SK-N-MC (cell line): ENCODE data around the gene ARCN1.

Experiments used
- EZH2 ChIP-seq: fragments of 200-600 bp; sonication (generic); IDR thresholded peaks from one replicate; pipeline ENCODE4 v1.6.1; 2017; ENCODE audit warnings: antibody characterized with exemption
- POLR2AphosphoS5 ChIP-seq: IDR thresholded peaks from 2 replicates; pipeline ENCODE4 v1.6.1; 2012; ENCODE audit warnings: mild to moderate bottlenecking, low read depth, low read length, borderline replicate concordance

GRCh38 chr11:118625036-118625690 lies 53.0 kb downstream of the ARCN1 start:
- TF ChIP-seq POLR2AphosphoS5: no peak
- no peak for TF ChIP-seq EZH2
